ENCODE data around the gene TTC39C. TPM values are rescaled to one million over a fixed set of nuclear protein-coding genes. Genes with fewer than 3 reads are reported as not detected.

The TTC39C gene
- total and polyA plus RNA-seq, 2 experiments from 2014 or later = 69.4 to 136 TPM

- Mint-ChIP-seq H3K36me3 (ENCODE audit: low read depth) (no peaks in the 10 kb centered on the region), H3K27me3 (ENCODE audit: insufficient read depth, low read depth, poor library complexity) (no peaks in the 10 kb centered on the region)
Measured at GRCh38 chr18:23992089-23992940, 22.2 kb upstream of the TTC39C start.

More at GRCh38 chr18:23992089-23992940, 22.2 kb upstream of the TTC39C start:
- no peak for TF ChIP-seq ZNF331 (CRISPR knock-in tag; IDR thresholded peaks at IDR 0.05; ENCODE audit: low read depth)
- TF ChIP-seq EZH2phosphoT487 (IDR thresholded peaks at IDR 0.05; ENCODE audit: unreplicated experiment) = no peak
- TF ChIP-seq, protein P1, sequence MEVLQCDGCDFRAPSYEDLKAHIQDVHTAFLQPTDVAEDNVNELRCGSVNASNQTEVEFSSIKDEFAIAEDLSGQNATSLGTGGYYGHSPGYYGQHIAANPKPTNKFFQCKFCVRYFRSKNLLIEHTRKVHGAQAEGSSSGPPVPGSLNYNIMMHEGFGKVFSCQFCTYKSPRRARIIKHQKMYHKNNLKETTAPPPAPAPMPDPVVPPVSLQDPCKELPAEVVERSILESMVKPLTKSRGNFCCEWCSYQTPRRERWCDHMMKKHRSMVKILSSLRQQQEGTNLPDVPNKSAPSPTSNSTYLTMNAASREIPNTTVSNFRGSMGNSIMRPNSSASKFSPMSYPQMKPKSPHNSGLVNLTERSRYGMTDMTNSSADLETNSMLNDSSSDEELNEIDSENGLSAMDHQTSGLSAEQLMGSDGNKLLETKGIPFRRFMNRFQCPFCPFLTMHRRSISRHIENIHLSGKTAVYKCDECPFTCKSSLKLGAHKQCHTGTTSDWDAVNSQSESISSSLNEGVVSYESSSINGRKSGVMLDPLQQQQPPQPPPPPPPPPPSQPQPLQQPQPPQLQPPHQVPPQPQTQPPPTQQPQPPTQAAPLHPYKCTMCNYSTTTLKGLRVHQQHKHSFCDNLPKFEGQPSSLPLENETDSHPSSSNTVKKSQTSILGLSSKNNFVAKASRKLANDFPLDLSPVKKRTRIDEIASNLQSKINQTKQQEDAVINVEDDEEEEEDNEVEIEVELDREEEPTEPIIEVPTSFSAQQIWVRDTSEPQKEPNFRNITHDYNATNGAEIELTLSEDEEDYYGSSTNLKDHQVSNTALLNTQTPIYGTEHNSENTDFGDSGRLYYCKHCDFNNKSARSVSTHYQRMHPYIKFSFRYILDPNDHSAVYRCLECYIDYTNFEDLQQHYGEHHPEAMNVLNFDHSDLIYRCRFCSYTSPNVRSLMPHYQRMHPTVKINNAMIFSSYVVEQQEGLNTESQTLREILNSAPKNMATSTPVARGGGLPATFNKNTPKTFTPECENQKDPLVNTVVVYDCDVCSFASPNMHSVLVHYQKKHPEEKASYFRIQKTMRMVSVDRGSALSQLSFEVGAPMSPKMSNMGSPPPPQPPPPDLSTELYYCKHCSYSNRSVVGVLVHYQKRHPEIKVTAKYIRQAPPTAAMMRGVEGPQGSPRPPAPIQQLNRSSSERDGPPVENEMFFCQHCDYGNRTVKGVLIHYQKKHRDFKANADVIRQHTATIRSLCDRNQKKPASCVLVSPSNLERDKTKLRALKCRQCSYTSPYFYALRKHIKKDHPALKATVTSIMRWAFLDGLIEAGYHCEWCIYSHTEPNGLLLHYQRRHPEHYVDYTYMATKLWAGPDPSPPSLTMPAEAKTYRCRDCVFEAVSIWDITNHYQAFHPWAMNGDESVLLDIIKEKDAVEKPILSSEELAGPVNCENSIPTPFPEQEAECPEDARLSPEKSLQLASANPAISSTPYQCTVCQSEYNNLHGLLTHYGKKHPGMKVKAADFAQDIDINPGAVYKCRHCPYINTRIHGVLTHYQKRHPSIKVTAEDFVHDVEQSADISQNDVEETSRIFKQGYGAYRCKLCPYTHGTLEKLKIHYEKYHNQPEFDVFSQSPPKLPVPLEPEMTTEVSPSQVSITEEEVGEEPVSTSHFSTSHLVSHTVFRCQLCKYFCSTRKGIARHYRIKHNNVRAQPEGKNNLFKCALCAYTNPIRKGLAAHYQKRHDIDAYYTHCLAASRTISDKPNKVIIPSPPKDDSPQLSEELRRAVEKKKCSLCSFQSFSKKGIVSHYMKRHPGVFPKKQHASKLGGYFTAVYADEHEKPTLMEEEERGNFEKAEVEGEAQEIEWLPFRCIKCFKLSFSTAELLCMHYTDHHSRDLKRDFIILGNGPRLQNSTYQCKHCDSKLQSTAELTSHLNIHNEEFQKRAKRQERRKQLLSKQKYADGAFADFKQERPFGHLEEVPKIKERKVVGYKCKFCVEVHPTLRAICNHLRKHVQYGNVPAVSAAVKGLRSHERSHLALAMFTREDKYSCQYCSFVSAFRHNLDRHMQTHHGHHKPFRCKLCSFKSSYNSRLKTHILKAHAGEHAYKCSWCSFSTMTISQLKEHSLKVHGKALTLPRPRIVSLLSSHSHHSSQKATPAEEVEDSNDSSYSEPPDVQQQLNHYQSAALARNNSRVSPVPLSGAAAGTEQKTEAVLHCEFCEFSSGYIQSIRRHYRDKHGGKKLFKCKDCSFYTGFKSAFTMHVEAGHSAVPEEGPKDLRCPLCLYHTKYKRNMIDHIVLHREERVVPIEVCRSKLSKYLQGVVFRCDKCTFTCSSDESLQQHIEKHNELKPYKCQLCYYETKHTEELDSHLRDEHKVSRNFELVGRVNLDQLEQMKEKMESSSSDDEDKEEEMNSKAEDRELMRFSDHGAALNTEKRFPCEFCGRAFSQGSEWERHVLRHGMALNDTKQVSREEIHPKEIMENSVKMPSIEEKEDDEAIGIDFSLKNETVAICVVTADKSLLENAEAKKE (CRISPR knock-in tag; IDR thresholded peaks at IDR 0.05) = no peak
- no peak overlapping the region for H3K4me3 ChIP-seq
- ATAC-seq (no peak), DNase-seq (ENCODE audit: low spot score) (no peak)
- no peak overlapping the region for H3K4me2 ChIP-seq
- no peaks in the 10 kb centered on the region for H3K79me2 ChIP-seq (replicated peaks; ENCODE audit: insufficient read depth)
- no peaks in the 10 kb centered on the region; the same call in 1 of the 2 replicates for H3K9me2 ChIP-seq (ENCODE audit: insufficient read depth)
- H3F3A ChIP-seq (replicated peaks; ENCODE audit: low read depth) = no peaks in the 10 kb centered on the region; the same call in 1 of the 2 replicates
- Mint-ChIP-seq H3K27ac (no peak overlapping the region), H3K4me3 (no peak overlapping the region), H3K4me1 (peaks cover 6% of the 10 kb centered on the region; the same call in 2 of the 3 replicates), H3K9me3 (no peaks in the 10 kb centered on the region)
- peaks cover 15% of the 10 kb centered on the region; the same call in 1 of the 2 replicates for H3K4me1 ChIP-seq (ENCODE audit: insufficient read depth)
- peak overlapping the region; percentile 73 for H2AFZ ChIP-seq
- no peaks in the 10 kb centered on the region for H3K27me3 ChIP-seq (ENCODE audit: insufficient read depth)
- no peaks in the 10 kb centered on the region for H4K20me1 ChIP-seq (replicated peaks; ENCODE audit: insufficient read depth)
- no peak overlapping the region for H3K27ac ChIP-seq (ENCODE audit: low read depth)
- H3K36me3 ChIP-seq (ENCODE audit: insufficient read depth) = no peaks in the 10 kb centered on the region

Data from GM23338 (cell line).